HepG2 (cell line): ENCODE results near the gene DOK7. TPM values are rescaled to one million over a fixed set of nuclear protein-coding genes. Genes with fewer than 3 reads are reported as not detected.

Source experiments
- ATAC-seq: fragments of 200-7000 bp; cut with Tn5 transposase; 3 replicates; pipeline ENCODE4 v1.9.1; 2020; ENCODE audit warnings: mild to moderate bottlenecking, moderate library complexity
- BruUV-seq: library from RNA; stranded (reverse); fragments of 400-500 nt; replicated peaks from 2 replicates; lab custom pipeline; 2021; lab: Mats Ljungman, UMichigan
- CTCF ChIA-PET: fragments of 300-600 bp; formaldehyde crosslinking; extraction: SDS; loops from one replicate; lab custom pipeline; 2021; ENCODE audit warnings: low total read pairs, inconsistent platforms, low intra/inter-chr PET ratio; lab: Yijun Ruan, JAX
- POLR2A ChIA-PET: fragments of 350-600 bp; sonication (Branson Sonifier 250); formaldehyde crosslinking; loops from one replicate; lab custom pipeline; 2020; ENCODE audit warnings: antibody characterized with exemption, inconsistent platforms; lab: Yijun Ruan, JAX
- DNase-seq: peaks from one replicate; pipeline ENCODE4 v3.0.0-alpha.2; 2015; ENCODE audit warnings: low spot score
- FAIRE-seq: peaks from 3 replicates; lab custom pipeline; 2011; peaks lifted over from hg19 to GRCh38; lab: Jason Lieb, UNC
- H2AFZ ChIP-seq: one replicate; pipeline ENCODE4 v1.6.1; 2011; ENCODE audit warnings: low read length, inconsistent platforms
- H3K27ac ChIP-seq: fragments of 300-600 bp; 3 replicates; pipeline ENCODE4 v1.8.0; 2011; ENCODE audit warnings: mixed run types, mild to moderate bottlenecking, mixed read lengths, low read length, inconsistent platforms; ENCODE audit not compliant: insufficient read depth; ENCODE audit errors: extremely low read length
- H3K27me3 ChIP-seq, 2 experiments: fragments of 200-600 bp in 1 of 2; 2 replicates in 1 of 2; 3 replicates in 1 of 2; pipeline versions ENCODE4 v1.6.0 to v1.8.0; 2011; ENCODE audit warnings: low read length in 2 of 2, mild to moderate bottlenecking in 2 of 2, moderate library complexity in 2 of 2, inconsistent platforms in 1 of 2; ENCODE audit not compliant: insufficient read depth in 2 of 2, control insufficient read depth in 1 of 2
- H3K36me3 ChIP-seq, 2 experiments: fragments of 200-600 bp in 1 of 2; replicated peaks in 1 of 2; 2 replicates in 1 of 2; 3 replicates in 1 of 2; pipeline versions ENCODE4 v1.5.1 to v1.8.0; 2011; ENCODE audit warnings: low read length in 2 of 2, inconsistent platforms in 1 of 2; ENCODE audit not compliant: insufficient read depth in 2 of 2, control insufficient read depth in 1 of 2
- H3K4me1 ChIP-seq: 2 replicates; pipeline ENCODE4 v1.5.1; 2012; ENCODE audit warnings: low read length, inconsistent platforms; ENCODE audit not compliant: insufficient read depth
- H3K4me2 ChIP-seq: 2 replicates; pipeline ENCODE4 v1.6.0; 2011; ENCODE audit warnings: low read depth, low read length, inconsistent platforms
- H3K4me3 ChIP-seq, 3 experiments: fragments of 200-600 bp in 1 of 3; sonication (generic), shearing (Covaris generic) in 1 of 3; replicated peaks in 1 of 3; 2 replicates each; pipeline ENCODE4 v1.5.1; 2011 to 2016; ENCODE audit warnings: low read length in 3 of 3, inconsistent platforms in 2 of 3, low read depth in 2 of 3, mild to moderate bottlenecking in 2 of 3, control low read depth in 1 of 3, mixed read lengths in 1 of 3; ENCODE audit not compliant: insufficient read depth in 1 of 3
- H3K79me2 ChIP-seq: one replicate; pipeline ENCODE4 v1.6.1; 2011; ENCODE audit warnings: low read length, inconsistent platforms; ENCODE audit not compliant: insufficient read depth
- H3K9ac ChIP-seq: 2 replicates; pipeline ENCODE4 v1.6.0; 2011; ENCODE audit warnings: mild to moderate bottlenecking, low read depth, low read length, inconsistent platforms; ENCODE audit not compliant: insufficient read depth
- H3K9me3 ChIP-seq: 2 replicates; pipeline ENCODE4 v1.5.1; 2012; ENCODE audit warnings: mild to moderate bottlenecking, low read length
- H4K20me1 ChIP-seq: 2 replicates; pipeline ENCODE4 v1.6.0; 2011; ENCODE audit warnings: inconsistent platforms, mild to moderate bottlenecking, low read length, moderate library complexity; ENCODE audit not compliant: insufficient read depth
- HOXA7 ChIP-seq: sonication (generic); formaldehyde crosslinking; IDR thresholded peaks from 2 replicates; pipeline ENCODE4 v1.8.1; 2022; ENCODE audit warnings: mild to moderate bottlenecking, missing genetic modification reagents, moderate library complexity
- IKZF1 ChIP-seq: fragments of 450-650 bp; IDR thresholded peaks from 2 replicates; pipeline ENCODE4 v1.7.1; 2016
- MAF1 ChIP-seq: sonication (generic); formaldehyde crosslinking; IDR thresholded peaks from 2 replicates; pipeline ENCODE4 v1.5.0; 2020; ENCODE audit warnings: missing genetic modification reagents, borderline replicate concordance
- PAXIP1 ChIP-seq: sonication (generic); formaldehyde crosslinking; conservative IDR thresholded peaks from 2 replicates; pipeline ENCODE4 v1.4.0; 2020; ENCODE audit warnings: mild to moderate bottlenecking, missing genetic modification reagents, moderate library complexity
- SMAD3 ChIP-seq: sonication (generic); formaldehyde crosslinking; IDR thresholded peaks from 2 replicates; pipeline ENCODE4 v1.4.0; 2020; ENCODE audit warnings: missing genetic modification reagents
- TEF ChIP-seq: sonication (generic); formaldehyde crosslinking; IDR thresholded peaks from 2 replicates; pipeline ENCODE4 v1.5.0; 2020; ENCODE audit warnings: missing genetic modification reagents
- THAP11 ChIP-seq: IDR thresholded peaks from 2 replicates; pipeline ENCODE4 v1.6.1; 2016; ENCODE audit warnings: missing biosample characterization, missing genetic modification reagents
- ZMYM4 ChIP-seq: sonication (generic); formaldehyde crosslinking; IDR thresholded peaks from 2 replicates; pipeline ENCODE4 v1.8.1; 2023; ENCODE audit warnings: mild to moderate bottlenecking, missing genetic modification reagents
- ZNF382 ChIP-seq: sonication (generic); formaldehyde crosslinking; IDR thresholded peaks from 2 replicates; pipeline ENCODE4 v1.5.0; 2020; ENCODE audit warnings: missing genetic modification reagents, mild to moderate bottlenecking, borderline replicate concordance
- ZNF432 ChIP-seq: sonication (generic); formaldehyde crosslinking; IDR thresholded peaks from 2 replicates; pipeline ENCODE4 v1.5.0; 2020; ENCODE audit warnings: missing genetic modification reagents, mild to moderate bottlenecking, borderline replicate concordance
- ZNF468 ChIP-seq: sonication (generic); formaldehyde crosslinking; IDR thresholded peaks from 2 replicates; pipeline ENCODE4 v1.8.0; 2022; ENCODE audit warnings: mild to moderate bottlenecking, moderate library complexity, missing genetic modification reagents
- ZNF567 ChIP-seq: sonication (generic); formaldehyde crosslinking; IDR thresholded peaks from 2 replicates; pipeline ENCODE4 v1.8.1; 2023; ENCODE audit warnings: mild to moderate bottlenecking, missing genetic modification reagents, borderline replicate concordance
- ZNF615 ChIP-seq: sonication (generic); formaldehyde crosslinking; IDR thresholded peaks from 2 replicates; pipeline ENCODE4 v1.5.0; 2020; ENCODE audit warnings: mild to moderate bottlenecking, missing genetic modification reagents, borderline replicate concordance
- WGBS: methylation state at CpG from one replicate; pipeline ENCODE4 v1.1.6; 2017; ENCODE audit warnings: low lambda C conversion rate; 5-methylcytosine and 5-hydroxymethylcytosine counted together
- in situ Hi-C: cut with HindIII; loops from 2 replicates; pipeline ENCODE4 v1.10.0; 2017; ENCODE audit warnings: low pct_unique_long_range_greater_than_20kb; ENCODE audit not compliant: extremely low pct_ligation_motif_present
- intact Hi-C: fragments of 100-400 bp; cut with micrococcal nuclease; formaldehyde crosslinking; loops from one replicate; pipeline ENCODE4 v1.10.0; 2022; ENCODE audit not compliant: unreplicated experiment
- polyA plus RNA-seq, 8 experiments: library from polyadenylated mRNA; depleted of rRNA in 3 of 8; stranded (reverse) in 7 of 8; unstranded in 1 of 8; fragments of >200 nt; fragmentation: Illumina TruSeq in 4 of 8; extraction: Trizol in 4 of 8; gene quantifications; 2 replicates each; pipeline versions ENCODE4 v1.2.1 to v1.2.3, GENCODE V29; 2011 to 2016; ENCODE audit warnings: low read depth in 4 of 8, missing spikeins in 1 of 8, mixed read lengths in 1 of 8; ENCODE audit not compliant: insufficient read depth in 1 of 8
- total RNA-seq, 5 experiments: library from RNA; depleted of rRNA; stranded (reverse); fragments of >200 nt; fragmentation: Illumina TruSeq; extraction: Trizol; gene quantifications; 2 replicates each; pipeline ENCODE4 v1.2.3, GENCODE V29; 2016; ENCODE audit warnings: low read depth in 1 of 5
- TF ChIP-seq, protein P1 (sequence below): sonication (generic); formaldehyde crosslinking; IDR thresholded peaks from 2 replicates; pipeline ENCODE4 v1.9.0; 2022; ENCODE audit warnings: low read depth, missing genetic modification reagents
- TF ChIP-seq, protein P2 (sequence below): sonication (generic); formaldehyde crosslinking; conservative IDR thresholded peaks from 2 replicates; pipeline ENCODE4 v1.4.0; 2020; ENCODE audit warnings: missing genetic modification reagents
- TF ChIP-seq, protein P3 (sequence below): sonication (generic); formaldehyde crosslinking; IDR thresholded peaks from 2 replicates; pipeline ENCODE4 v1.4.0; 2020; ENCODE audit warnings: mild to moderate bottlenecking, missing genetic modification reagents

Gene DOK7
- total and polyA plus RNA-seq, 2 of the 13 experiments (the other 11 are each of a cell fraction or from before 2014, with no cell fraction given): 0.03 to 0.07 TPM

GRCh38 chr4:3436798-3437581 lies 26.1 kb upstream of the DOK7 start:
- CTCF ChIA-PET: no interaction called here
- Histone ChIP-seq H3K4me2 (no peak overlapping the region), H3K79me2 (no peaks in the 10 kb centered on the region), H3K9ac (no peak overlapping the region), H4K20me1 (no peaks in the 10 kb centered on the region), H3K4me1 (peaks cover 37% of the 10 kb centered on the region), H2AFZ (no peak overlapping the region), H3K9me3 (no peaks in the 10 kb centered on the region), H3K27me3 (no peaks in the 10 kb centered on the region), H3K4me3 (no peak overlapping the region), H3K36me3 (no peaks in the 10 kb centered on the region; a peak in 1 of 5 replicates), H3K27ac (no peak overlapping the region)
- POLR2A ChIA-PET: no interaction called here
- intact Hi-C loops (no loop called here), in situ Hi-C loops (no loop called here)
- WGBS: no CpG with 5 or more reads among the region's 19 CpGs
- BruUV-seq: no TSS peak
- FAIRE-seq (no peak), DNase-seq (no peak), ATAC-seq (peak; percentile 6)
- TF ChIP-seq TEF (CRISPR knock-in tag) (no peak), ZMYM4 (CRISPR knock-in tag) (no peak), ZNF432 (CRISPR knock-in tag) (no peak), ZNF382 (CRISPR knock-in tag) (no peak), IKZF1 (no peak), MAF1 (CRISPR knock-in tag) (no peak), SMAD3 (CRISPR knock-in tag) (no peak), HOXA7 (CRISPR knock-in tag) (no peak), ZNF567 (CRISPR knock-in tag) (no peak), ZNF468 (CRISPR knock-in tag) (no peak), THAP11 (CRISPR knock-in tag) (no peak), ZNF615 (CRISPR knock-in tag) (no peak), PAXIP1 (CRISPR knock-in tag) (no peak)
- TF ChIP-seq, protein P1, sequence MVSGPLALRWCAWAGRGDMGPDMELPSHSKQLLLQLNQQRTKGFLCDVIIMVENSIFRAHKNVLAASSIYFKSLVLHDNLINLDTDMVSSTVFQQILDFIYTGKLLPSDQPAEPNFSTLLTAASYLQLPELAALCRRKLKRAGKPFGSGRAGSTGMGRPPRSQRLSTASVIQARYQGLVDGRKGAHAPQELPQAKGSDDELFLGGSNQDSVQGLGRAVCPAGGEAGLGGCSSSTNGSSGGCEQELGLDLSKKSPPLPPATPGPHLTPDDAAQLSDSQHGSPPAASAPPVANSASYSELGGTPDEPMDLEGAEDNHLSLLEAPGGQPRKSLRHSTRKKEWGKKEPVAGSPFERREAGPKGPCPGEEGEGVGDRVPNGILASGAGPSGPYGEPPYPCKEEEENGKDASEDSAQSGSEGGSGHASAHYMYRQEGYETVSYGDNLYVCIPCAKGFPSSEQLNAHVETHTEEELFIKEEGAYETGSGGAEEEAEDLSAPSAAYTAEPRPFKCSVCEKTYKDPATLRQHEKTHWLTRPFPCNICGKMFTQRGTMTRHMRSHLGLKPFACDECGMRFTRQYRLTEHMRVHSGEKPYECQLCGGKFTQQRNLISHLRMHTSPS (CRISPR knock-in tag): peak; percentile 52; the same call in 1 of the 2 replicates
- TF ChIP-seq, protein P2, sequence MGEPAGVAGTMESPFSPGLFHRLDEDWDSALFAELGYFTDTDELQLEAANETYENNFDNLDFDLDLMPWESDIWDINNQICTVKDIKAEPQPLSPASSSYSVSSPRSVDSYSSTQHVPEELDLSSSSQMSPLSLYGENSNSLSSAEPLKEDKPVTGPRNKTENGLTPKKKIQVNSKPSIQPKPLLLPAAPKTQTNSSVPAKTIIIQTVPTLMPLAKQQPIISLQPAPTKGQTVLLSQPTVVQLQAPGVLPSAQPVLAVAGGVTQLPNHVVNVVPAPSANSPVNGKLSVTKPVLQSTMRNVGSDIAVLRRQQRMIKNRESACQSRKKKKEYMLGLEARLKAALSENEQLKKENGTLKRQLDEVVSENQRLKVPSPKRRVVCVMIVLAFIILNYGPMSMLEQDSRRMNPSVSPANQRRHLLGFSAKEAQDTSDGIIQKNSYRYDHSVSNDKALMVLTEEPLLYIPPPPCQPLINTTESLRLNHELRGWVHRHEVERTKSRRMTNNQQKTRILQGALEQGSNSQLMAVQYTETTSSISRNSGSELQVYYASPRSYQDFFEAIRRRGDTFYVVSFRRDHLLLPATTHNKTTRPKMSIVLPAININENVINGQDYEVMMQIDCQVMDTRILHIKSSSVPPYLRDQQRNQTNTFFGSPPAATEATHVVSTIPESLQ (CRISPR knock-in tag): no peak
- TF ChIP-seq, protein P3, sequence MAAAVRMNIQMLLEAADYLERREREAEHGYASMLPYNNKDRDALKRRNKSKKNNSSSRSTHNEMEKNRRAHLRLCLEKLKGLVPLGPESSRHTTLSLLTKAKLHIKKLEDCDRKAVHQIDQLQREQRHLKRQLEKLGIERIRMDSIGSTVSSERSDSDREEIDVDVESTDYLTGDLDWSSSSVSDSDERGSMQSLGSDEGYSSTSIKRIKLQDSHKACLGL (CRISPR knock-in tag): peak; percentile 33; the same call in 1 of the 2 replicates
